PFSK-1 (cell line): ENCODE data around the gene CDC42.

Source experiments
- FOXP2 ChIP-seq: optimal IDR thresholded peaks from 2 replicates; pipeline ENCODE3; 2011; ENCODE audit warnings: borderline replicate concordance, control low read depth, inconsistent platforms; ENCODE audit not compliant: insufficient read depth; ENCODE audit errors: extremely low read length, extremely low read depth
- POLR2AphosphoS5 ChIP-seq: IDR thresholded peaks from 2 replicates; pipeline ENCODE4 v1.6.1; 2012; ENCODE audit warnings: low read depth, mild to moderate bottlenecking, control low read depth, low read length, moderate library complexity
- REST ChIP-seq, 2 experiments: IDR thresholded peaks; 2 replicates each; pipeline versions ENCODE4 v1.6.1 to v1.8.0; 2011 to 2012; ENCODE audit warnings: low read depth in 2 of 2, low read length in 2 of 2, control low read depth in 1 of 2, inconsistent platforms in 1 of 2, mild to moderate bottlenecking in 1 of 2, moderate library complexity in 1 of 2; ENCODE audit not compliant: insufficient read depth in 1 of 2
- SIN3A ChIP-seq: IDR thresholded peaks from 2 replicates; pipeline ENCODE4 v1.6.1; 2012; ENCODE audit warnings: mild to moderate bottlenecking, low read length, moderate library complexity, borderline replicate concordance; ENCODE audit not compliant: insufficient read depth
- TAF1 ChIP-seq: IDR thresholded peaks from 2 replicates; pipeline ENCODE4 v1.6.1; 2012; ENCODE audit warnings: low read length, control low read depth, borderline replicate concordance; ENCODE audit not compliant: insufficient read depth

CDC42 gene

GRCh38 chr1:22056936-22057335 is 4.4 kb downstream of the CDC42 start:
- TF ChIP-seq REST (IDR thresholded peaks at IDR 0.05; ENCODE audit: insufficient read depth in 1 of 2, low read depth in 2 of 2, low read length in 2 of 2) (no peak), POLR2AphosphoS5 (no peak), FOXP2 (no peak), TAF1 (no peak), SIN3A (no peak)

GRCh38 chr1:22057861-22058260 is 5.4 kb downstream of the CDC42 start:
- no peak for TF ChIP-seq FOXP2
- TF ChIP-seq TAF1, result no peak
- no peak for TF ChIP-seq POLR2AphosphoS5
- TF ChIP-seq REST (IDR thresholded peaks at IDR 0.05; ENCODE audit: insufficient read depth in 1 of 2, low read depth in 2 of 2, low read length in 2 of 2), result no peak
- no peak for TF ChIP-seq SIN3A

GRCh38 chr1:22064751-22065402 is 12.4 kb downstream of the CDC42 start:
- TF ChIP-seq POLR2AphosphoS5 (no peak), FOXP2 (no peak), REST (IDR thresholded peaks at IDR 0.05; ENCODE audit: insufficient read depth in 1 of 2, low read depth in 2 of 2, low read length in 2 of 2) (no peak), SIN3A (no peak), TAF1 (no peak)

GRCh38 chr1:22071511-22071910 is 19.0 kb downstream of the CDC42 start:
- no peak for TF ChIP-seq REST (IDR thresholded peaks at IDR 0.05; ENCODE audit: insufficient read depth in 1 of 2, low read depth in 2 of 2, low read length in 2 of 2)
- no peak for TF ChIP-seq POLR2AphosphoS5

- TF ChIP-seq REST (IDR thresholded peaks at IDR 0.05; ENCODE audit: insufficient read depth in 1 of 2, low read depth in 2 of 2, low read length in 2 of 2) (no peak), TAF1 (no peak), FOXP2 (no peak), POLR2AphosphoS5 (no peak), SIN3A (no peak)
Observed at GRCh38 chr1:22074803-22075202, 22.3 kb downstream of the CDC42 start.
